ES-I3 (cell line): Measurements from ENCODE around the gene OMP.
A peak's percentile ranks its signal among the peaks of the same experiment; 100 is the strongest.

ENCODE experiments used
- H3K36me3 ChIP-seq: 2 replicates; pipeline ENCODE4 v1.6.1; 2013; ENCODE audit warnings: mild to moderate bottlenecking, low read length, control low read depth, moderate library complexity; ENCODE audit not compliant: insufficient read depth
- H3K4me1 ChIP-seq: 2 replicates; pipeline ENCODE4 v1.6.1; 2013; ENCODE audit warnings: mild to moderate bottlenecking, control low read depth, low read length; ENCODE audit not compliant: insufficient read depth
- H3K9ac ChIP-seq: 2 replicates; pipeline ENCODE4 v1.6.1; 2013; ENCODE audit warnings: low read depth, mild to moderate bottlenecking, low read length, moderate library complexity
- H3K9me3 ChIP-seq: 2 replicates; pipeline ENCODE4 v1.6.1; 2013; ENCODE audit warnings: mild to moderate bottlenecking, low read length, moderate library complexity; ENCODE audit not compliant: control insufficient read depth, insufficient read depth

Gene OMP

GRCh38 chr11:77147036-77147315 lies 44.3 kb downstream of the OMP start:
- Histone ChIP-seq H3K9me3 (no peaks in the 10 kb centered on the region), H3K9ac (no peak overlapping the region), H3K4me1 (peaks cover 5% of the 10 kb centered on the region; the same call in 1 of the 2 replicates), H3K36me3 (no peaks in the 10 kb centered on the region)

- Histone ChIP-seq H3K9me3 (no peaks in the 10 kb centered on the region), H3K9ac (peak overlapping the region; percentile 63), H3K4me1 (peaks cover 5% of the 10 kb centered on the region; the same call in 1 of the 2 replicates), H3K36me3 (no peaks in the 10 kb centered on the region)
These were observed 45.2 kb downstream of the OMP start for GRCh38 chr11:77147668-77148321.

- Histone ChIP-seq H3K9ac (no peak overlapping the region), H3K36me3 (no peaks in the 10 kb centered on the region), H3K9me3 (no peaks in the 10 kb centered on the region), H3K4me1 (peaks cover 5% of the 10 kb centered on the region; the same call in 1 of the 2 replicates)
These were observed 46.5 kb downstream of the OMP start for GRCh38 chr11:77148963-77149715.

- Histone ChIP-seq H3K9ac (no peak overlapping the region), H3K36me3 (no peaks in the 10 kb centered on the region), H3K9me3 (no peaks in the 10 kb centered on the region), H3K4me1 (peaks cover 5% of the 10 kb centered on the region; the same call in 1 of the 2 replicates)
These were observed 47.2 kb downstream of the OMP start for GRCh38 chr11:77149716-77150392.

- no peak overlapping the region for H3K9ac ChIP-seq
- peaks cover 5% of the 10 kb centered on the region; the same call in 1 of the 2 replicates for H3K4me1 ChIP-seq
- H3K9me3 ChIP-seq, result no peaks in the 10 kb centered on the region
- H3K36me3 ChIP-seq, result no peaks in the 10 kb centered on the region
These were observed 48.2 kb downstream of the OMP start for GRCh38 chr11:77150836-77151235.

- H3K9me3 ChIP-seq, result no peaks in the 10 kb centered on the region
- H3K9ac ChIP-seq, result no peak overlapping the region
- H3K4me1 ChIP-seq, result peaks cover 5% of the 10 kb centered on the region; the same call in 1 of the 2 replicates
- no peaks in the 10 kb centered on the region for H3K36me3 ChIP-seq
These were observed 49.3 kb downstream of the OMP start for GRCh38 chr11:77151804-77152509.

GRCh38 chr11:77152846-77153245 lies 50.2 kb downstream of the OMP start:
- Histone ChIP-seq H3K9ac (no peak overlapping the region), H3K4me1 (peaks cover 5% of the 10 kb centered on the region; the same call in 1 of the 2 replicates), H3K9me3 (no peaks in the 10 kb centered on the region), H3K36me3 (no peaks in the 10 kb centered on the region)
